GM21447 (cell line): Measurements from ENCODE around the gene RGS8.

Source experiments
- ATAC-seq: cut with Tn5 transposase; IDR thresholded peaks from one replicate; pipeline ENCODE4 v1.9.1; 2021; ENCODE audit not compliant: unreplicated experiment

The RGS8 gene

DNA sequence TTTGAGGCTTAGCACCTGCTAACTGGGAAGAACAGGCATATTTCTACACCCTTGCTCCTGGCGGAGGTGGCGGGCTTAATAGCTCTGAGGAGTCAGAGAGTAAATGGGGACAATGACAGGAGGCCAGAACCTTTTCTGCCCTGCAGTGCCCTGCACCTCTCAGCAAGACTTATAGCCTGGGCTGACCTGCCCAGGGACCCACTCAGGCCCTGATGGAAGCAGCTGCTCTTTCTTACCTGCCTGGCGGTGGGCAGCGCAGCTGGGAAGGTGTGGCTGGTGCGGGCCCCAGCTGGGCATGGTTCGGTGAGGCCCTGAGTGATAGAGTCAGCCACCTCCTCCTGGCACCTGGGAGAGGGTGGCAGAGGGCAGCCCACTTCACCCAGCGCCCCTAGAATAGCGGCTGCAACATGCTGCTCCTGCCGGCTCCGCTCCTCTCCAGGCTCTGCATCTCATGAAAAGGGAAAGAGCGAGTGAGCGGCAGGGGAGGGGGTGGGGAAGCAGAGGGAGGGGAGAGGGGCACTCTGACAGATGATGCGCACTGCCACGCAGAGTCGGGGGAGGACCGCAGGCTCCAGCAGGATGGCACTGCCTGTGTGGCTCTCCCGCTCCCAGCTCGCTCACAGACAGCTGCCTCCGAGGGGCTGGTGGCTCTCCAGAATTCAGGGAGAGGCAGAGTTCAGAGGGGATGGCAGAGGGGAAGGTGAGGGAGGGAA lies at the start of gene RGS8:
TSS of gene RGS8 (minus strand) at position 472 of the 713 bp plus-strand sequence. CDS start 14,938 bp downstream, outside the sequence.
- no peak for ATAC-seq

- ATAC-seq = no peak
These were observed 47.6 kb upstream of the RGS8 start for GRCh38 chr1:182731852-182732575.

DNA sequence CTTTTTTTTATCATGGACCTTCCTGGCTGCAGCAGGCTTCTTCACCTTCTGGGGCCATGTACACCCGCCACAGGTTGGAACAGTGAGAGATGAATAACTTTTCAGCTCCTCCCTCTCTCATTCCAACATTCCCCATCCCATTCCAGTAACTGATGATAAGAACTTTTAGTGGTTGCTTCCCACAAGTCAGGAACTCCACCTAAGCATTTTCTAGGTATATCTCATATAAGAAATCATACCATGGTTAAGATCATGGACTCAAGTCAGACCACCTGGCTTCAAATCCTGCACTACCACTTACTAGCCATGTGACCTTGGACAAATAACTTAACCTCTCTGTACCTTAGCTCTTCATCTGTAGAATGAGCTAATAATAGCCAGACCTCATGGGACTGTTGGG lies 42.5 kb upstream of the RGS8 start:
- ATAC-seq = no peak

DNA sequence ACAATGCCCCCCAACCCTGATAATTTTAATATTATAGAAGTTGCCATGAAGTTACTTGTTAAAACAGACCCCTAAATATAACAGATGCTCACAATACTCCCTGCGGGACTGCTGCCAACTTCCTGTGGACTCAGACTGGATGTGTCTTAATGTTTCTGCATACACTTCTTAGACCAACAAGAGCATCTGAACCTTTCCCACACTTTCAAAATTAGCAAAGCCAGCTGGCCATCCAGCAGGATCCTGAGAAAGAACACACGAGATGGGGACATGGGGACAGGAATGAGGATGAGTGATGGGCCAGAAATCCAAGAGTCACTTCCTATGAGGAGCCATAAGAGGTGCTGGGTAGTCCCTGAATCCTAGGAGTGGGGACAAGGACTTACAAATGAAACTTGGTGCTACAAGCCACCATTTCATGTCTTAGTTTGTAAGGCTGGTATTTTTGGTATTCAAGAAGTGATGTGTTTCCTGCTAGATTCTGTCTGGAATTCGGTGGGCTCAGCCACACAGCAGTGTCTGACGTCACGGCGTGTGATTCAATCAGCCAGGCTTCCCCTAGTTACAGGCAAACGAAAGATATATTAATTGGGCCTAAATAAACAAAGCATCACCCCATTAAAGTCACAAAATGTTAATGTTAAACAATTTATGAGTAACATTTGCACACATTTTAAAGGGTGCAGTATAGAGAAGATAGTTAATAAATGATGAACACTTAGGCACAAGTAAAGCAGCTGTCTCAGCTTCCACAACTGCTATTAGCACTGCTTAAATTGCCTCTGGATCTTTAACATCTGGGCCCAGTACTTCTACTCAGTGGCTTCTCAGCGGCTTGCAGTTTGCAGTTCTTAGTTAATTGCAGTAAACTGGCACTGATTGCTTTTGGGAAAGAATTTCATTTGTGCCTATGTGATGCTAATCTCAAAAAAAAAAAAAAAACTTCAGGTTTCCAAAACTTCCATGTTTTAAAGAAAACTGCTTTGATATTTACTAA lies 41.2 kb upstream of the RGS8 start:
- ATAC-seq = no peak

GRCh38 chr1:182724215-182724614 lies 39.8 kb upstream of the RGS8 start:
- no peak for ATAC-seq

- no peak for ATAC-seq
These were observed 38.8 kb upstream of the RGS8 start for GRCh38 chr1:182723200-182723599.

DNA sequence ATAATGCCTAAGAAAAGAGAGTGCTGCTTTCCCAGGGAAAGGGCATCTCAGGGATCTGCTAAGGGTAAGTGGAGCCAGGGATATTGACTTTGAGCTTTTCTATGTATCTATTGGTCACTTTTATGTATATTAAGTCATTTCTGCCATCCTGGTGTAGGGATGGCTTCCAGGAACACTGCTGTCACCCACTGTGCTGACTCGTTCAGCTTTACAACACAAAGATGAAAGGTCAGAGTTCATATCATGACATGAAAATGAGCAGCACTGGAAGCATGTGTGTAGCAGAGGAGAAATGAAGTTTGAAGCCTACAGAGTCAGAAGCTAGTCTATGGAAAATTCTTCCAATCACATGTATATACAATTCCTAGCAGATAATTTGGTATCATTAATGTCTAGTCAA lies 37.1 kb upstream of the RGS8 start:
- no peak for ATAC-seq

- ATAC-seq = no peak
These were observed 36.1 kb upstream of the RGS8 start for GRCh38 chr1:182720463-182720862.

GRCh38 chr1:182719553-182719952 lies 35.2 kb upstream of the RGS8 start:
- ATAC-seq = no peak

DNA sequence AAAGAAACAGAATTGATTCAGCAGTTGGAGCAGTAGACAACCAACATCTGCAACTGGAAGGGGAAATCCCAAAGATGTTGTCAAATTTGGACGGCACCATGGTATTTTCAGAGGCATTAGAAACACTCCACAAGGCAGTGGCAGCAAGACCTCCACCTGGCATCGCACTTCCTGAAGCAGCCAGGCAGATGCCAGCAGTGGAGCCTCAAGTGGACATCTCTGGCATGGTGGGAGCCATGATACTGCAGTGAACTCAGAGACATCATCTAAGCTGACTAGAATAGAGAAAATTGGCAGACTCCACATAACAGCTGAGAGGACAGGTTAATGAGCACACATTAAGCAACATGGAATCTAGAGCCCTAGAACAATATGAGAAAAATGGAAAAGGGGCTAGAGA lies 33.9 kb upstream of the RGS8 start:
- no peak for ATAC-seq

DNA sequence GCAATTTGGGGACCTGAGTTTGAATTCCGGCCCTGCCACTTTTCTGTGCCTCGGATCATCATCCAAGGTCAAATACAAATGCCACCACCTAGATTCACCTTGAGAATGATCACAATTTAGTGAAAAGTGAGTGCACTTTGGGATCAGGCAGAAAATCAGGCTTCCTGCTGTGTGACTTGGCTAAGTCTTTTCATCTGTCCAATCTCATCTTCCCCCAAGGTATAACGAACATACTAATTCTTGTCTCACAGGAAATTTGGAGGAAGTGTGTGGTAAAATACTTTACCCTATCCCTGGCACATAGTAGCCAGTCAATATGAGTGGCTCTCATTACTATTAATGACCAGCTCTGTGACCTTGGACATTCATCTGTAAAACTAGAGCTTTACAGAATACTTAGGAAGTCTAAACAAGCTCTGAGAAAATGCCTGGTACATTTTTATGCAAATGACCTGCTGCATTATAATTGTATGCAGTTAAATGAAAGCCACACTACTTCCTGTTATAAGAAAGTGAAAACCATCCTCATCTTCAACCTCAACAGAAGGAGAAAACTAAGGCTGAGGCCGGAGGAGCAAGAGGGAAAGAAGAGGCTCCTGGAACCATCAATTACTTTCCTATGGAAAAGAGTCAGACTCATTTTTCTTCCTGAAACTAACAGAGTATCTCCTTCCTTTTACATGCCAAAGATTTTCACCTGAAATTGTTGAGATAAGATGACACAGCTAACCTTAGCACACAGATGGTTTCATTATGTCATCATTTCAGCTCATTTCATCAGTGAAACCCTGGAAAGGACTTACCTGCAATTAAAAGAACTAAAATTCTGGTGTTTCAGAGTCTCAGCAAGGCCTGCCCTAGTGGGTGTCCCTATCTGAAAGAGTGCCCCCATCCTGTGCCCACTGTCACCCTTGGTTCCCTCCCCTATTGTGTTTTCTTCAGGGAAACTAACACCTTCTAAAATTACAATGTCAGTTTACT lies 32.6 kb upstream of the RGS8 start:
- peak; percentile 71 for ATAC-seq

GRCh38 chr1:182715531-182715930 lies 31.1 kb upstream of the RGS8 start:
- no peak for ATAC-seq

DNA sequence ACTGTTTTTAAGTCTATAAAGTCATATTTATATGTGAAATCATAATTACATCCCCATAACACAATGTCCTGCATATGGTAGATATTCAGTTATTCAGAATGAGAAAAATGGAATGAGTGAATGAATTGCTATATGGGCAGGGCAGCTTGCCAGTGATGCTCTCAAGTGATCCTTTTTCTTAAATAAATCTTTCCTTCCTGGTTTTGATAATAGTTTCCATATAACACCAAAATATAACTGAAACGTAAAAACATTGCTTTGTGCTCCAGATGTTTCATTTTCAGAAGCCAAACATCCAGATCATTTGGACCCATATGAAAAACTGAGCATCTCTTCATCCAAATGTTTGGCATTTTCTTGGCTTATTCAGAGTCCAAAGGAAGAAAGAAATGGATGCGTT lies 30.2 kb upstream of the RGS8 start:
- ATAC-seq = no peak

GRCh38 chr1:182713939-182714338 lies 29.6 kb upstream of the RGS8 start:
- ATAC-seq = no peak

GRCh38 chr1:182713492-182713891 lies 29.1 kb upstream of the RGS8 start:
- no peak for ATAC-seq

GRCh38 chr1:182709855-182710254 lies 25.5 kb upstream of the RGS8 start:
- ATAC-seq = no peak

GRCh38 chr1:182709225-182709764 lies 24.9 kb upstream of the RGS8 start:
- ATAC-seq = no peak

DNA sequence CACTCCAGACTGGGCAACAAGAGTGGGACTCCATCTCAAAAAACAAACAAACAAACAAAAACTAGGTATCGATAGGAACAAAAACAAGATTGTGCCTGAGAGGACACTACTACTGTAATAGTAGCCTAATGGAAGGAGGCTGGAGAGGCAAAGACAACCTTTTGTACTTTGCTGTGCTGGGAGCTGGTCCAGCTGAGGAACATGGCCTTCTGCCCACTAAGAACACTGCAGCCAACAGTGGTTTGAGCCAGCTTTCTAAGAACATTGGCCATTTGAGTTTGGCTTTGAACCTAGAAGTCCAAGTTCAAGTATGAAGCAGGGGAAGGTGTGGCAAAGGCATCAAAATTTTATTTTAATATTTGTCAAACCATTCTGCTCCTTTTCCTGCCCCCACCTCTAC lies 22.7 kb upstream of the RGS8 start:
- no peak for ATAC-seq

DNA sequence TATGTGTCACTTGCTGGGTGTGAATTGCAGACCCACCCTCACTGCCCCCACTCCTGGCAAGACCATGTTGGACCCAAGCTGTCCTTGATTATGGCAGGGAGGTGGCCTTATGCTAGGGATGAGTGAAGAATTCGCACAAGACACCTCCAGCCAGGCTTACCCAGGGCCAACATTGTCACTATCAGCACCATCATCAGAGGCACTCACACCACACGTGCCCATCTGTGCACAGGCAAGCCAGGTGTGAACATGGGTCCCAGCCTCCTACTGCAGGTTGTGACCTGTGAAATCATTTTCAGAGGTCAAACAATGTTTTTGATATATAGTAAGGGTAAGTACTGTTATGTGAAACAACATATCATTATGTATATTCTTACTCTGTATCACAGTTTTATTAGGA lies 20.3 kb upstream of the RGS8 start:
- ATAC-seq = no peak

GRCh38 chr1:182703539-182703938 lies 19.2 kb upstream of the RGS8 start:
- no peak for ATAC-seq
